Activated CD4-positive, alpha-beta T cell treated with anti-CD3 and anti-CD28 coated beads, Interleukin-2, amount 10 ng/mL, durations not matched to agents 24 days and 14 days (primary cell): Measurements from ENCODE around the gene RTBDN. TPM values are rescaled to one million over a fixed set of nuclear protein-coding genes. Genes with fewer than 3 reads are reported as not detected.

Source experiments
- DNase-seq: peaks from one replicate; pipeline ENCODE4 v3.0.0; 2022
- H3K27ac Mint-ChIP-seq: one replicate; pipeline ENCODE4 v1.8.0; 2022; ENCODE audit warnings: mild to moderate bottlenecking, mixed read lengths
- H3K27me3 Mint-ChIP-seq: one replicate; pipeline ENCODE4 v1.8.0; 2022; ENCODE audit warnings: mixed read lengths
- H3K36me3 Mint-ChIP-seq: one replicate; pipeline ENCODE4 v1.8.0; 2022; ENCODE audit warnings: low read depth, mild to moderate bottlenecking, mixed read lengths
- H3K4me1 Mint-ChIP-seq: one replicate; pipeline ENCODE4 v1.8.0; 2021; ENCODE audit warnings: mixed read lengths
- H3K4me3 Mint-ChIP-seq: one replicate; pipeline ENCODE4 v1.8.0; 2022; ENCODE audit warnings: mild to moderate bottlenecking, moderate library complexity, mixed read lengths
- H3K9me3 Mint-ChIP-seq: one replicate; pipeline ENCODE4 v1.8.0; 2021; ENCODE audit warnings: mixed read lengths
- intact Hi-C: fragments of 100-400 bp; cut with micrococcal nuclease; formaldehyde crosslinking; loops from one replicate; pipeline ENCODE4 v1.15.1; 2023
- total RNA-seq: library from RNA; stranded (reverse); gene quantifications from 2 replicates; pipeline ENCODE4 v1.2.3, GENCODE V29; 2022

RTBDN gene
- not detected in 2 replicates for total RNA-seq

DNA sequence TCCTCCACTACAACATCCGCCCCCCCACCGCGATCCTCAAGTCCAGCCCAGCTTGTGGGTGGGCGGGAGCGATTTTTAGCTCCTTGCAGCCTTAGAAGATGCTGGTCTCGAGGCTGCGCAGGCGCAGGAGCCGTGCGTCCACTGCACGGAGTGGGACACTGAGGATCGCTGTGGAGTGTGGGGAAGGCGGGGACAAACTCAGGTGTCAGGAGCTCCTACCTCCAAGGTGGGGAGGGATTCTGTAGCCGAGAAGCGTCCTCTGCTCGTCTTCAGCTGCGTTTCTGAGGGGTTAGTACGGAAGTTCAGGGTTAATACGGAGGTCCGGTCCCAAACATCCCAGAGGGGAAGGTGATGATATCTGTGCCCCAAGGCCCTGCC is at the start of gene RTBDN:
TSS of gene RTBDN (minus strand) at position 14 of the 378 bp plus-strand sequence. CDS start 4,600 bp downstream, outside the sequence.
- intact Hi-C loops, result no loop called here
- peaks cover 2% of the 10 kb centered on the region for H3K36me3 Mint-ChIP-seq
- no peak within 1 kb of the TSS for H3K27ac Mint-ChIP-seq
- DNase-seq, result no peak
- peaks cover 21% of the 10 kb centered on the region for H3K4me1 Mint-ChIP-seq
- peaks cover 5% of the 10 kb centered on the region for H3K9me3 Mint-ChIP-seq
- peaks cover 70% of the 10 kb centered on the region for H3K27me3 Mint-ChIP-seq
- H3K4me3 Mint-ChIP-seq, result peak within 1 kb of the TSS; percentile 44

DNA sequence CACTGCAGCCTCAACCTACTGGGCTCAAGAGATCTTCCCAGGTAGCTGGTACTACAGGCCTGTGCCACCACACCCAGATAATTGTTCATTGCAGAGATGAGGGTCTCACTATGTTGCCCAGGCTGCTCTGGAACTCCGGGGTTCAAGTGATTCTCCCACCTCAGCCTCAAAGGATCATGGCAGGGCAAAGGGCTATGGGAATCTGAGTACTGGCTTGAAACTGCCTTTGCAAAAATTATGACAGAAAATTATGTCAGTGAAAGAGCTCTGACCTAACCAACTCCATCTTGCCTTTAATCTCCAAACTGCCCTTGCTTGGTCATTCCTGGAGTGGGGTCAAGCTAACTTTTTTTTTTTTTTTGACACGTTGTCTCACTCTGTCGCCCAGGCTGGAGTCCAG is 48.2 kb upstream of the RTBDN start:
- peaks cover 11% of the 10 kb centered on the region for H3K36me3 Mint-ChIP-seq
- H3K27ac Mint-ChIP-seq, result peak overlapping the region; percentile 34
- peaks cover 22% of the 10 kb centered on the region for H3K4me1 Mint-ChIP-seq
- peaks cover 7% of the 10 kb centered on the region for H3K27me3 Mint-ChIP-seq
- peak overlapping the region; percentile 85 for H3K4me3 Mint-ChIP-seq
- intact Hi-C loops, result no loop called here
- H3K9me3 Mint-ChIP-seq, result no peaks in the 10 kb centered on the region
- DNase-seq, result no peak

DNA sequence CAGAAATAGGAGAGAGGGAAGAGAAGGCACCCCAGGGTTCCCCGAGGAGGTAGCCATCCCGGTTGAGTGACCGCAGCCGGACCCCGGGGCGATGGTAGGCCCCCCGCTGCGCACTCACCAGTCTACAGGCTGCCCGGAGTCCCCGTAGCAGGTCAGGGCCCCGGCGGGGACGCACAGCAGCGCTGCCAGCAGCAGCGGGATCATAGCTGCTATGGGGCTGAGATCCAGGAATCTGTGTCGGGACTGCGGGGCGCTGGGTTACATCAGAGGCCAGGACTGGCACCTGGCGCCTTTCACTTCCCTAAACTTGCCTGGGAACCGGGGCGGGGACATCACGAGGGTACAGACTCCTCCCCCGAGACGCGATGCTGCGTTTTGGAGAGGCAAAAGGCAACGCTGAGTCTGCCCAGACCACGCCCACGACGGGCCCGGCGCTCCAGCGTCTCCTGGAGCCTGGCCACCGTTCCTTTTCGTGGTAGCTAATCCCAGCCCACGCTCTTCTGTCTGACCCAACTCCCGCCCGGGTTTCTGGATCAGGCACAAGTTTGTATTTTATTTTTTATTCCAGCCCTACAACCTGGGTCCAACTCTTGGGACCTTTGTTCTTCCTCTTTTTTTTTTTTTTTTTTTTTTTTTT is 46.9 kb upstream of the RTBDN start, which contains the start of gene DNASE2:
TSS of gene DNASE2 (minus strand) at position 278 of the 637 bp plus-strand sequence. CDS start at position 204, 74 bp downstream.
- peak within 1 kb of the TSS; percentile 84 for H3K27ac Mint-ChIP-seq

DNA sequence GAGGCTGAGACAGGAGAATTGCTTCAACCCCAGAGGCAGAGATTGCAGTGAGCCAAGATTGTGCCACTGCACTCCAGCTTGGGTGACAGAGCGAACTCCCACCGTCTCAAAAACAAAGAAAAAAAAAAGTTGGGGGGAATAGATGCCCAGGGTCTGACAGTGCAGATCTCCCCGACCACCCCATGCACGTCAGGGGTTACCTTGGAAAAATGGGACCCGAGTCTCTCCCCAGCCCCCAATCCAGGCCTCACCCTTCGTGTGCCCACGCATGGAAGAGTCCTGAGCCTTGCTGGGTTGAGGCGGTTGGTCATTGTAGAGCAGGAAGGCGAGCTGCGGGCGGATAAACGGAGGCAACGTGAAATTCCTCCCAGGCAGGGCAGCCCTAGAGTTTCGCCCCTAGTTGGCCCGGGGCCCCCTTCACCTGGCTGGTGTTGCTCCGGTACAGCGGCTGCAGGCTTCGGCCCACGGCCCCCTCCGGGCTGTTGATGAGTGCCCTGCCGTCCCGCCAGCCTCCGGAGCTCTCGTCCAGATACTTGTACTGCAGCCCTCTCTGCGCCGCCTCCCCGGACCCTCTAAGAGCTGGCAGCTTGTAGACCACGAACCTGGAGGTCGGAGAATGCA is 46.3 kb upstream of the RTBDN start:
- H3K27ac Mint-ChIP-seq, result peak overlapping the region; percentile 84
- H3K9me3 Mint-ChIP-seq, result no peaks in the 10 kb centered on the region
- H3K4me1 Mint-ChIP-seq, result peaks cover 18% of the 10 kb centered on the region
- intact Hi-C loops, result loop anchor here (2.0 kb wide), 1 partner anchor 42 kb away; the partner anchor contains the start of gene MAST1
- no peak for DNase-seq
- peak overlapping the region; percentile 85 for H3K4me3 Mint-ChIP-seq
- no peaks in the 10 kb centered on the region for H3K27me3 Mint-ChIP-seq
- H3K36me3 Mint-ChIP-seq, result peaks cover 17% of the 10 kb centered on the region

More for the DNA sequence above, 46.9 kb upstream of the RTBDN start, which contains the start of gene DNASE2:
- intact Hi-C loops, result loop anchor here (2.0 kb wide), 1 partner anchor 42 kb away; the partner anchor contains the start of gene MAST1
- peaks cover 16% of the 10 kb centered on the region for H3K36me3 Mint-ChIP-seq
- H3K4me3 Mint-ChIP-seq, result peak within 1 kb of the TSS; percentile 85
- H3K27me3 Mint-ChIP-seq, result peaks cover 1% of the 10 kb centered on the region
- no peaks in the 10 kb centered on the region for H3K9me3 Mint-ChIP-seq
- peaks cover 20% of the 10 kb centered on the region for H3K4me1 Mint-ChIP-seq
- DNase-seq, result peak; percentile 98

DNA sequence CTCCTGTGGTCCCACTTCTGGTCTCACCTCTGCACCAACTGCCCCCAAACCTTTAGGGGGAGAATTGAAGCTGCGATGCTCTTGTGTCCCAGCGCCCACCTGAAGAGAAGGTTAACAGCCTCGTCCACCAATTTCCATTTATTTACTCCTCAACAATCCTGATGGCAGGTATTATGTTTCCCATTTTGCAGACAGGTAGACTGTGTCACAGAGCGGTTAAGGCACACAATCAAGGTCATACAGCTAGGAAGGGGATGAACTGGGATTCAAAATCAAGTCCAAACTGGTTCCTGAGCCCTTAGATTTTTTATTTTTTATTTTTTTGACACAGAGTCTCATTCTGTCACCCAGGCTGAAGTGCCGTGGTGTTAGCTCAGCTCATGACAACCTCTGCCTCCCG is 40.7 kb upstream of the RTBDN start:
- Mint-ChIP-seq H3K9me3 (peaks cover 3% of the 10 kb centered on the region), H3K36me3 (peaks cover 34% of the 10 kb centered on the region), H3K4me1 (peaks cover 8% of the 10 kb centered on the region), H3K27ac (no peak overlapping the region), H3K27me3 (no peaks in the 10 kb centered on the region), H3K4me3 (no peak overlapping the region)
- intact Hi-C loops, result no loop called here
- no peak for DNase-seq

DNA sequence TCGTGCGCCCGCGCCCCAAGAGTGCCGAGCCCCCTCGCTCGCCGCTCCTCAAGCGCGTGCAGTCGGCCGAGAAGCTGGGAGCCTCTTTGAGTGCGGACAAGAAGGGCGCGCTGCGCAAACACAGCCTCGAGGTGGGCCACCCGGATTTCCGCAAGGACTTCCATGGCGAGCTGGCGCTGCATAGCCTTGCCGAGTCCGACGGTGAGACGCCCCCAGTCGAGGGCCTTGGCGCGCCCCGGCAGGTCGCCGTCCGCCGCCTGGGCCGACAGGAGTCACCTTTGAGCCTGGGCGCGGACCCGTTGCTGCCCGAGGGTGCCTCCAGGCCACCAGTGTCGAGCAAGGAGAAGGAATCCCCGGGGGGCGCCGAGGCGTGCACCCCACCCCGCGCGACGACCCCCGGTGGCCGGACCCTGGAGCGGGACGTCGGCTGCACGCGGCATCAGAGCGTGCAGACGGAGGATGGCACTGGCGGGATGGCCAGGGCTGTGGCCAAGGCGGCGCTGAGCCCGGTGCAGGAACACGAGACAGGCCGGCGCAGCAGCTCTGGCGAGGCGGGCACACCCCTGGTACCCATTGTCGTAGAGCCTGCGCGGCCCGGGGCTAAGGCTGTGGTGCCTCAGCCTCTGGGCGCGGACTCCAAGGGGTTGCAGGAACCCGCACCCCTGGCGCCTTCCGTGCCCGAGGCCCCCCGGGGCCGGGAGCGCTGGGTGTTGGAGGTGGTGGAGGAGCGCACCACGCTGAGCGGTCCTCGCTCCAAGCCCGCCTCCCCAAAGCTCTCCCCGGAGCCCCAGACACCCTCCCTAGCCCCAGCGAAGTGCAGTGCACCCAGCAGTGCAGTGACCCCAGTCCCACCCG is 39.7 kb upstream of the RTBDN start:
- no peak overlapping the region for H3K4me3 Mint-ChIP-seq
- peaks cover 3% of the 10 kb centered on the region for H3K9me3 Mint-ChIP-seq
- peaks cover 34% of the 10 kb centered on the region for H3K36me3 Mint-ChIP-seq
- H3K4me1 Mint-ChIP-seq, result peaks cover 4% of the 10 kb centered on the region
- no peak for DNase-seq
- no peaks in the 10 kb centered on the region for H3K27me3 Mint-ChIP-seq
- no peak overlapping the region for H3K27ac Mint-ChIP-seq
- intact Hi-C loops, result no loop called here

DNA sequence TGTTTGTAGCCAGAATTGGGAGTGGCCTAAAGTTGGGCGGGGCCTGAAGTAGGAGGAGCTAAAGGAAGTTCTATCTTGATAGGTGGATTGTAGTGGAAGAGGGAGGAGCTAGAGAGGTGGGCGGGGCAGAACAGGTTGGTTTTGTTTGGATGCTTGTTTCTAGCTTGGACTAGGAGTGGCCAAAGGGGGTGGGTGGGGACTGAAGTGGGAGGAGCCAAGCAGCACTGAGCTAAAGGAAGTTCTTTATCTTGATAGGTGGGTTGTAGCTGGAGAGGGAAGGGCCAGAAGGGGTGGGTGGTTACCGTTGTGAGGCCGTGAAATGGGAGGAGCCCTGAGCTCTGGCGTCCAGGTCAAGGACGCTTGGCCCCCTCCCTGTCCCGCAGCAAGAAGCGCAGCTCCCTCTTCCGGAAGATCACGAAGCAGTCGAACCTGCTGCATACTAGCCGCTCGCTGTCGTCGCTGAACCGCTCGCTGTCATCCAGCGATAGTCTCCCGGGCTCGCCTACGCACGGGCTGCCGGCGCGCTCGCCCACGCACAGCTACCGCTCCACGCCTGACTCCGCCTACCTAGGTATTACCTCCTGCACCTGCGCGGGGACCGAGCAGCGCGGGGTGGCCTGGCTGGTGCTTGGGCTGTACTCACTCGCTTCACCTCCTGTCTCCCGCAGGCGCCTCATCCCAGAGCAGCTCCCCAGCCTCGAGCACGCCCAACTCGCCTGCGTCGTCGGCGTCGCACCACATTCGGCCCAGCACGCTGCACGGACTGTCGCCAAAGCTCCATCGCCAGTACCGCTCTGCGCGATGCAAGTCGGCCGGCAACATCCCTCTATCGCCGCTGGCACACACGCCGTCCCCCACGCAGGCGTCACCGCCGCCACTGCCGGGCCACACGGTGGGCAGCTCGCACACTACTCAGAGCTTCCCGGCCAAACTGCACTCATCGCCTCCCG is 38.8 kb upstream of the RTBDN start:
- Mint-ChIP-seq H3K4me3 (peak overlapping the region; percentile 44), H3K4me1 (peaks cover 4% of the 10 kb centered on the region), H3K27me3 (no peaks in the 10 kb centered on the region), H3K27ac (peak overlapping the region; percentile 21), H3K9me3 (peaks cover 3% of the 10 kb centered on the region), H3K36me3 (peaks cover 30% of the 10 kb centered on the region)
- DNase-seq, result peak; percentile 90
- intact Hi-C loops, result no loop called here

DNA sequence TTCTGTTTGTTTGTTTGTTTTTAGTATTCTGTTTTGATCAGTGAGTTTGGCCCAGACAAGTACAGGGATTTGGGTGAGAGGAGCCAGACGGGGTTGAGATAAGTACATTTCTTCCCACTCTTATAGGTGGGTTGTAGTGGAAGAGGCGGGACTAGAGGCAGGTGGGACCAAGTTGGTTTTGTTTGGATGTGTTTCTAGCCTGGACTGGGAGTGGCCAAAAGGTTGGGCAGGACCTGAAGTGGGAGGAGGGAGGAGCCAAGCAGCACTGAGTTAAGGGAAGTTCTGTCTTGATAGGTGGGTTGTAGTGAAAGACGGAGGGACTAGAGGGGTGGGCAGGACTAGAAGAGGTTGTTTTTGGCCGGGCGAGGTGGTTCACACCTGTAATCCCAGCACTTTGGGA is 37.9 kb upstream of the RTBDN start:
- no peak overlapping the region for H3K4me3 Mint-ChIP-seq
- no peak for DNase-seq
- H3K27me3 Mint-ChIP-seq, result no peaks in the 10 kb centered on the region
- H3K4me1 Mint-ChIP-seq, result peaks cover 5% of the 10 kb centered on the region
- peak overlapping the region; percentile 9 for H3K27ac Mint-ChIP-seq
- H3K36me3 Mint-ChIP-seq, result peaks cover 25% of the 10 kb centered on the region
- peaks cover 3% of the 10 kb centered on the region for H3K9me3 Mint-ChIP-seq
- intact Hi-C loops, result no loop called here

DNA sequence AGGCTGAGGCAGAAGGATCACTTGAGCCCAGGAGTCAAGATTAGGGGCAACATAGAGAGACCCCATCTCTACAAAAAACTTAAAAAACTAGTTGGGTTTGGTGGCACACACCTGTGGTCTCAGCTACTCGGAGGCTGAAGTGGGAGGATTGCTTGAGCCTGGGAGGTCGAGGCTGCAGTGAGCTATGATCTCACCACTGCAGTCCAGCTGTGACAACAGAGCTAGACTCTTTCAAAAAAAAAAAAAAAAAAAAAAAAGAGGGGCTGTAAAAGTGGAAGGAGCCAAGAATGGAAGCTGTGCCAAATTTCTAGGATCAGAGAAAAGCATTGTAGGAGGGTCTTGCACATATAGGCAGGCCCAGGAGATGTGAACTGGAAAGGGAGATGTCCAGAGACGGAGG is 37.3 kb upstream of the RTBDN start:
- Mint-ChIP-seq H3K4me1 (peaks cover 9% of the 10 kb centered on the region), H3K36me3 (peaks cover 24% of the 10 kb centered on the region), H3K9me3 (peaks cover 3% of the 10 kb centered on the region), H3K4me3 (no peak overlapping the region), H3K27me3 (no peaks in the 10 kb centered on the region), H3K27ac (no peak overlapping the region)
- DNase-seq, result no peak
- intact Hi-C loops, result no loop called here

DNA sequence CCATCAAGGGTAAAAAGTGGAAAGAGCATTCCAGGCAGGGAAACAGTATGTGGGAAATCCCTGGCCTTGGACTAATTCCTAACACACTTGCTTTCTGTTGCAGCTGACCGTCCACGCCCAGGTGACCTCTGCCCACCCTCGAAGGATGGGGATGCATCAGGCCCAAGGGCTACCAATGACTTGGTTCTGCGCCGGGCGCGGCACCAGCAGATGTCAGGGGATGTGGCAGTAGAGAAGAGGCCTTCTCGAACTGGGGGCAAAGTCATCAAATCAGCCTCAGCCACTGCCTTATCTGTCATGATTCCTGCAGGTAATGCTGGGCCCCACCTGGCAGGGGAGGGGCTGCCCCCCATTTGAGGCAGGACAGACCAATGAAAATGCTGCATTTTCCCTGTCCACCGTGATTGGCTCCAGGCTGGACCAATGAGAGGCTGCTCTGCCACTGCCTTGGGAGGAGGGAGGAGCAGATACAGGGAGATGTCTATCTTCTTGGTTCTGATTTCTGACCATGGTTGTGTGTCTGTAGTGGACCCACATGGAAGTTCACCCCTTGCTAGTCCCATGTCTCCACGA is 34.2 kb upstream of the RTBDN start:
- no peak overlapping the region for H3K27ac Mint-ChIP-seq
- peak; percentile 67 for DNase-seq
- peaks cover 13% of the 10 kb centered on the region for H3K36me3 Mint-ChIP-seq
- peaks cover 11% of the 10 kb centered on the region for H3K4me1 Mint-ChIP-seq
- H3K4me3 Mint-ChIP-seq, result no peak overlapping the region
- H3K27me3 Mint-ChIP-seq, result no peaks in the 10 kb centered on the region
- H3K9me3 Mint-ChIP-seq, result peaks cover 3% of the 10 kb centered on the region
- intact Hi-C loops, result no loop called here

DNA sequence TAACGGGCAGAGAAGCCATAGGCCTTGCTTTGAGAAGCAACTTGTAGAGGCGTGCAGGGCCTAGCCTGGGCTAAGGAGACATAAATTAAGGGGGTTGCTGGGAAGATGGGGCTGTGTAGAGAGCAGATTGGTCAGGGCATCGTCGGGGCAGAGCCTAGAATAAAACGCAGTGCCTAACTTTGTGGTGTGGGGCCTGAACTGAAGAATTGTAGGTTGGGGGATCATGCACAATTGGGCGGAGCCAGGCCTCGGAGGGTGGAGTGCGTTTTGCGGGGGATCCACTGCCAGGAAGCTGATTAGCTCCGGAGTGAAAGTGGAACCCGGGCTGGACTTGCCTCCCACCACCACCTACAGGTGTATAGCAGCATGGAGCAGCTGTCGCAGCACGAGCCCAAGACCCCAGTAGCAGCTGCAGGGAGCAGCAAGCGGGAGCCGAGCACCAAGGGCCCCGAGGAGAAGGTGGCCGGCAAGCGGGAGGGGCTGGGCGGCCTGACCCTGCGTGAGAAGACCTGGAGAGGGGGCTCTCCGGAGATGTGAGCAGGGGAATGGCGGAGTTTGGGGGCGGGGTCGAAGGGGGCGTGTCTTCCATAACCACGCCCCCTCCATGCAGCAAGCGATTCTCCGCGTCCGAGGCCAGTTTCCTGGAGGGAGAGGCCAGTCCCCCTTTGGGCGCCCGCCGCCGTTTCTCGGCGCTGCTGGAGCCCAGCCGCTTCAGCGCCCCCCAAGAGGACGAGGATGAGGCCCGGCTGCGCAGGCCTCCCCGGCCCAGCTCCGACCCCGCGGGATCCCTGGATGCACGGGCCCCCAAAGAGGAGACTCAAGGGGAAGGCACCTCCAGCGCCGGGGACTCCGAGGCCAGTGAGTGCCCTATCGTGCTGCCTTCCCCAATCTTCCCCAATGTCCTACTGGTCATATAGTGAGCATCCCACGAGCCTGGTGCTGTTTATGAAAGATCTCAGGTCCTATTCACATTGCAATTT is 33.0 kb upstream of the RTBDN start:
- Mint-ChIP-seq H3K36me3 (peaks cover 5% of the 10 kb centered on the region), H3K9me3 (no peaks in the 10 kb centered on the region), H3K4me3 (peak overlapping the region; percentile 77), H3K27ac (peak overlapping the region; percentile 16), H3K4me1 (peaks cover 8% of the 10 kb centered on the region), H3K27me3 (peaks cover 2% of the 10 kb centered on the region)
- intact Hi-C loops, result no loop called here
- peak; percentile 93 for DNase-seq
